ENCODE results near the gene IL17RC. TPM values are rescaled to one million over a fixed set of nuclear protein-coding genes. Genes with fewer than 3 reads are reported as not detected.

Gene IL17RC
- total and polyA plus RNA-seq, 2 donors, result 5.7 to 17.5 TPM

GRCh38 chr3:9946112-9947024, 29.5 kb downstream of the IL17RC start:
- H3K27me3 ChIP-seq (ENCODE audit: control insufficient read depth in 2 of 2, insufficient read depth in 1 of 2, low read length in 1 of 2), result peaks cover 0 to under 1% of the 10 kb centered on the region in 2 donors
- 68% methylated on average over 90 of the region's 90 CpGs for WGBS
- H3K4me1 ChIP-seq (ENCODE audit: control insufficient read depth in 2 of 2, insufficient read depth in 2 of 2, low read length in 2 of 2), result peaks cover 0 to 14% of the 10 kb centered on the region in 2 donors
- H3K36me3 ChIP-seq (ENCODE audit: control insufficient read depth in 2 of 2, insufficient read depth in 2 of 2, low read length in 1 of 2), result peaks cover 13 to 18% of the 10 kb centered on the region in 2 donors
- DNase-seq (ENCODE audit: low read depth in 6 of 9, low spot score in 9 of 9), result peak; percentile 47 to 93 (median 79)
- H3K4me3 ChIP-seq (ENCODE audit: low read length in 2 of 2), result peak overlapping the region; percentile 0 to 53
- peak overlapping the region in 1 of 2 donors; percentile 14 for H3K27ac ChIP-seq (ENCODE audit: low read depth in 1 of 2, low read length in 1 of 2)
- H3K9me3 ChIP-seq (ENCODE audit: control insufficient read depth in 2 of 2, insufficient read depth in 1 of 2, low read length in 1 of 2), result no peaks in the 10 kb centered on the region

- DNase-seq (ENCODE audit: low read depth in 6 of 9, low spot score in 9 of 9), result no peak
- peaks cover 13 to 18% of the 10 kb centered on the region in 2 donors for H3K36me3 ChIP-seq (ENCODE audit: control insufficient read depth in 2 of 2, insufficient read depth in 2 of 2, low read length in 1 of 2)
- H3K4me1 ChIP-seq (ENCODE audit: control insufficient read depth in 2 of 2, insufficient read depth in 2 of 2, low read length in 2 of 2), result peaks cover 7 to 21% of the 10 kb centered on the region in 2 donors
- 96% methylated on average over 86 of the region's 86 CpGs for WGBS
- H3K4me3 ChIP-seq (ENCODE audit: low read length in 2 of 2), result peak overlapping the region in 1 of 2 donors; percentile 13
- peaks cover 0 to 9% of the 10 kb centered on the region in 2 donors for H3K27me3 ChIP-seq (ENCODE audit: control insufficient read depth in 2 of 2, insufficient read depth in 1 of 2, low read length in 1 of 2)
- H3K9me3 ChIP-seq (ENCODE audit: control insufficient read depth in 2 of 2, insufficient read depth in 1 of 2, low read length in 1 of 2), result no peaks in the 10 kb centered on the region
- H3K27ac ChIP-seq (ENCODE audit: low read depth in 1 of 2, low read length in 1 of 2), result no peak overlapping the region
Measured at GRCh38 chr3:9947025-9947995, 30.4 kb downstream of the IL17RC start.

GRCh38 chr3:9948586-9948985, 31.7 kb downstream of the IL17RC start:
- Histone ChIP-seq H3K4me1 (ENCODE audit: control insufficient read depth in 2 of 2, insufficient read depth in 2 of 2, low read length in 2 of 2) (peaks cover 8 to 23% of the 10 kb centered on the region in 2 donors), H3K27ac (ENCODE audit: low read depth in 1 of 2, low read length in 1 of 2) (no peak overlapping the region), H3K36me3 (ENCODE audit: control insufficient read depth in 2 of 2, insufficient read depth in 2 of 2, low read length in 1 of 2) (peaks cover 4 to 9% of the 10 kb centered on the region in 2 donors), H3K27me3 (ENCODE audit: control insufficient read depth in 2 of 2, insufficient read depth in 1 of 2, low read length in 1 of 2) (peaks cover 0 to 10% of the 10 kb centered on the region in 2 donors), H3K9me3 (ENCODE audit: control insufficient read depth in 2 of 2, insufficient read depth in 1 of 2, low read length in 1 of 2) (no peaks in the 10 kb centered on the region), H3K4me3 (ENCODE audit: low read length in 2 of 2) (no peak overlapping the region)
- DNase-seq (ENCODE audit: low read depth in 6 of 9, low spot score in 9 of 9), result no peak
- WGBS, result 93% methylated on average over 3 of the region's 3 CpGs

- peaks cover 0 to 10% of the 10 kb centered on the region in 2 donors for H3K27me3 ChIP-seq (ENCODE audit: control insufficient read depth in 2 of 2, insufficient read depth in 1 of 2, low read length in 1 of 2)
- H3K4me1 ChIP-seq (ENCODE audit: control insufficient read depth in 2 of 2, insufficient read depth in 2 of 2, low read length in 2 of 2), result peaks cover 8 to 23% of the 10 kb centered on the region in 2 donors
- WGBS, result 100% methylated on average over 7 of the region's 7 CpGs
- no peaks in the 10 kb centered on the region for H3K9me3 ChIP-seq (ENCODE audit: control insufficient read depth in 2 of 2, insufficient read depth in 1 of 2, low read length in 1 of 2)
- no peak overlapping the region for H3K27ac ChIP-seq (ENCODE audit: low read depth in 1 of 2, low read length in 1 of 2)
- peaks cover 0 to 8% of the 10 kb centered on the region in 2 donors for H3K36me3 ChIP-seq (ENCODE audit: control insufficient read depth in 2 of 2, insufficient read depth in 2 of 2, low read length in 1 of 2)
- no peak overlapping the region for H3K4me3 ChIP-seq (ENCODE audit: low read length in 2 of 2)
- DNase-seq (ENCODE audit: low read depth in 6 of 9, low spot score in 9 of 9), result no peak
Measured at GRCh38 chr3:9949115-9949514, 32.2 kb downstream of the IL17RC start.

GRCh38 chr3:9949626-9950025, 32.7 kb downstream of the IL17RC start:
- Histone ChIP-seq H3K27me3 (ENCODE audit: control insufficient read depth in 2 of 2, insufficient read depth in 1 of 2, low read length in 1 of 2) (peaks cover 0 to 10% of the 10 kb centered on the region in 2 donors), H3K27ac (ENCODE audit: low read depth in 1 of 2, low read length in 1 of 2) (no peak overlapping the region), H3K4me3 (ENCODE audit: low read length in 2 of 2) (no peak overlapping the region), H3K4me1 (ENCODE audit: control insufficient read depth in 2 of 2, insufficient read depth in 2 of 2, low read length in 2 of 2) (peaks cover 8 to 23% of the 10 kb centered on the region in 2 donors), H3K9me3 (ENCODE audit: control insufficient read depth in 2 of 2, insufficient read depth in 1 of 2, low read length in 1 of 2) (no peaks in the 10 kb centered on the region), H3K36me3 (ENCODE audit: control insufficient read depth in 2 of 2, insufficient read depth in 2 of 2, low read length in 1 of 2) (peaks cover 0 to 4% of the 10 kb centered on the region in 2 donors)
- no peak for DNase-seq (ENCODE audit: low read depth in 6 of 9, low spot score in 9 of 9)
- 92% methylated on average over 9 of the region's 9 CpGs for WGBS

- H3K9me3 ChIP-seq (ENCODE audit: control insufficient read depth in 2 of 2, insufficient read depth in 1 of 2, low read length in 1 of 2), result no peaks in the 10 kb centered on the region
- H3K36me3 ChIP-seq (ENCODE audit: control insufficient read depth in 2 of 2, insufficient read depth in 2 of 2, low read length in 1 of 2), result peaks cover 0 to 3% of the 10 kb centered on the region in 2 donors
- 7% methylated on average over 7 of the region's 7 CpGs for WGBS
- peak overlapping the region in 1 of 2 donors; percentile 50 for H3K4me3 ChIP-seq (ENCODE audit: low read length in 2 of 2)
- peaks cover 8 to 20% of the 10 kb centered on the region in 2 donors for H3K4me1 ChIP-seq (ENCODE audit: control insufficient read depth in 2 of 2, insufficient read depth in 2 of 2, low read length in 2 of 2)
- peak in 1 of 9 donors; percentile 34 for DNase-seq (ENCODE audit: low read depth in 6 of 9, low spot score in 9 of 9)
- H3K27ac ChIP-seq (ENCODE audit: low read depth in 1 of 2, low read length in 1 of 2), result no peak overlapping the region
- H3K27me3 ChIP-seq (ENCODE audit: control insufficient read depth in 2 of 2, insufficient read depth in 1 of 2, low read length in 1 of 2), result peaks cover 0 to 10% of the 10 kb centered on the region in 2 donors
Measured at GRCh38 chr3:9951126-9951525, 34.2 kb downstream of the IL17RC start.

GRCh38 chr3:9951598-9951961, 34.7 kb downstream of the IL17RC start:
- H3K4me3 ChIP-seq (ENCODE audit: low read length in 2 of 2), result peak overlapping the region; percentile 50 to 58

GRCh38 chr3:9951962-9952805, 35.3 kb downstream of the IL17RC start, which contains the start of gene PRRT3:
TSS of gene PRRT3 (minus strand) at chr3:9952408. CDS start at chr3:9950115, 2,293 bp downstream.
- Histone ChIP-seq H3K4me3 (ENCODE audit: low read length in 2 of 2) (peak within 1 kb of the TSS; percentile 50 to 58), H3K9me3 (ENCODE audit: control insufficient read depth in 2 of 2, insufficient read depth in 1 of 2, low read length in 1 of 2) (no peaks in the 10 kb centered on the region), H3K27me3 (ENCODE audit: control insufficient read depth in 2 of 2, insufficient read depth in 1 of 2, low read length in 1 of 2) (peaks cover 0 to 10% of the 10 kb centered on the region in 2 donors), H3K36me3 (ENCODE audit: control insufficient read depth in 2 of 2, insufficient read depth in 2 of 2, low read length in 1 of 2) (no peaks in the 10 kb centered on the region), H3K4me1 (ENCODE audit: control insufficient read depth in 2 of 2, insufficient read depth in 2 of 2, low read length in 2 of 2) (peaks cover 8 to 14% of the 10 kb centered on the region in 2 donors), H3K27ac (ENCODE audit: low read depth in 1 of 2, low read length in 1 of 2) (no peak within 1 kb of the TSS)
- DNase-seq (ENCODE audit: low read depth in 6 of 9, low spot score in 9 of 9), result peak in 3 of 9 donors; percentile 23 to 66 (median 39)
- WGBS, result 4% methylated on average over 52 of the region's 52 CpGs

More at GRCh38 chr3:9951598-9951961, 34.7 kb downstream of the IL17RC start:
- WGBS, result 13% methylated on average over 10 of the region's 10 CpGs
- peaks cover 0 to 2% of the 10 kb centered on the region in 2 donors for H3K36me3 ChIP-seq (ENCODE audit: control insufficient read depth in 2 of 2, insufficient read depth in 2 of 2, low read length in 1 of 2)
- peaks cover 8 to 18% of the 10 kb centered on the region in 2 donors for H3K4me1 ChIP-seq (ENCODE audit: control insufficient read depth in 2 of 2, insufficient read depth in 2 of 2, low read length in 2 of 2)
- no peak overlapping the region for H3K27ac ChIP-seq (ENCODE audit: low read depth in 1 of 2, low read length in 1 of 2)
- H3K9me3 ChIP-seq (ENCODE audit: control insufficient read depth in 2 of 2, insufficient read depth in 1 of 2, low read length in 1 of 2), result no peaks in the 10 kb centered on the region
- peaks cover 0 to 10% of the 10 kb centered on the region in 2 donors for H3K27me3 ChIP-seq (ENCODE audit: control insufficient read depth in 2 of 2, insufficient read depth in 1 of 2, low read length in 1 of 2)
- DNase-seq (ENCODE audit: low read depth in 6 of 9, low spot score in 9 of 9), result peak in 1 of 9 donors; percentile 35
